DLD1 (cell line): Measurements from ENCODE around the gene BBOX1.
"Not testable (repeated sequence)": the region's sequence is repeated elsewhere in the genome, so short reads cannot be mapped to it uniquely, and the experiment has no call there.

ENCODE experiments used
- in situ Hi-C: cut with HindIII; loops from 2 replicates; pipeline ENCODE4 v1.10.0; 2017; ENCODE audit warnings: low sequenced_read_pairs

The BBOX1 gene

GRCh38 chr11:27120211-27120610, 79.6 kb downstream of the BBOX1 start:
- in situ Hi-C loops = no loop called here

GRCh38 chr11:27122001-27122400, 81.4 kb downstream of the BBOX1 start:
- in situ Hi-C loops = no loop called here

GRCh38 chr11:27124514-27125264, 84.1 kb downstream of the BBOX1 start:
- in situ Hi-C loops = no loop called here

- in situ Hi-C loops = loop anchor here (5.0 kb wide), 1 partner anchor 92 kb away; no protein-coding TSS in a partner anchor
Observed at GRCh38 chr11:27129686-27130085, 89.1 kb downstream of the BBOX1 start.

GRCh38 chr11:27130806-27131205, 90.2 kb downstream of the BBOX1 start:
- in situ Hi-C loops = loop anchor here (5.0 kb wide), 1 partner anchor 94 kb away; no protein-coding TSS in a partner anchor

- in situ Hi-C loops = not testable (repeated sequence)
Observed at GRCh38 chr11:27135924-27136329, 95.3 kb downstream of the BBOX1 start.

- in situ Hi-C loops = no loop called here
Observed at GRCh38 chr11:27138716-27139115, 98.1 kb downstream of the BBOX1 start.

- in situ Hi-C loops = no loop called here
Observed at GRCh38 chr11:27139742-27140367, 99.2 kb downstream of the BBOX1 start.

GRCh38 chr11:27141576-27141975, 101.0 kb downstream of the BBOX1 start:
- in situ Hi-C loops = no loop called here

GRCh38 chr11:27147916-27148315, 107.3 kb downstream of the BBOX1 start:
- in situ Hi-C loops = no loop called here

GRCh38 chr11:27148506-27148905, 107.9 kb downstream of the BBOX1 start:
- in situ Hi-C loops = no loop called here

- in situ Hi-C loops = no loop called here
Observed at GRCh38 chr11:27150098-27150497, 109.5 kb downstream of the BBOX1 start.

- in situ Hi-C loops = no loop called here
Observed at GRCh38 chr11:27153136-27153535, 112.5 kb downstream of the BBOX1 start.

- in situ Hi-C loops = no loop called here
Observed at GRCh38 chr11:27158456-27159334, 118.1 kb downstream of the BBOX1 start.

- in situ Hi-C loops = no loop called here
Observed at GRCh38 chr11:27159335-27159679, 118.7 kb downstream of the BBOX1 start.

GRCh38 chr11:27161071-27161470, 120.5 kb downstream of the BBOX1 start:
- in situ Hi-C loops = no loop called here

- in situ Hi-C loops = no loop called here
Observed at GRCh38 chr11:27162237-27162636, 121.6 kb downstream of the BBOX1 start.

- in situ Hi-C loops = no loop called here
Observed at GRCh38 chr11:27166130-27166529, 125.5 kb downstream of the BBOX1 start.

GRCh38 chr11:27171376-27171958, 130.9 kb downstream of the BBOX1 start:
- in situ Hi-C loops = no loop called here

- in situ Hi-C loops = no loop called here
Observed at GRCh38 chr11:27173545-27173944, 132.9 kb downstream of the BBOX1 start.

GRCh38 chr11:27174021-27174420, 133.4 kb downstream of the BBOX1 start:
- in situ Hi-C loops = no loop called here
